Posterior cingulate gyrus (tissue), 11 donors: ENCODE results near the gene TMPRSS11A.

Source experiments
- DNase-seq, 10 donors: peaks; one replicate each; pipeline versions ENCODE4 v3.0.0 to v3.0.0-alpha.2; 2020 to 2021; ENCODE audit warnings: mixed read lengths in 3 of 10
- intact Hi-C: fragments of 100-400 bp; cut with DNase I; formaldehyde crosslinking; loops from one replicate; pipeline ENCODE4 v1.15.1; 2023

The TMPRSS11A gene

GRCh38 chr4:67915400-67915966 is 47.8 kb downstream of the TMPRSS11A start:
- intact Hi-C loops, result no loop called here
- no peak for DNase-seq

- no peak for DNase-seq
- intact Hi-C loops, result no loop called here
These were observed 51.2 kb downstream of the TMPRSS11A start for GRCh38 chr4:67912080-67912479.

DNA sequence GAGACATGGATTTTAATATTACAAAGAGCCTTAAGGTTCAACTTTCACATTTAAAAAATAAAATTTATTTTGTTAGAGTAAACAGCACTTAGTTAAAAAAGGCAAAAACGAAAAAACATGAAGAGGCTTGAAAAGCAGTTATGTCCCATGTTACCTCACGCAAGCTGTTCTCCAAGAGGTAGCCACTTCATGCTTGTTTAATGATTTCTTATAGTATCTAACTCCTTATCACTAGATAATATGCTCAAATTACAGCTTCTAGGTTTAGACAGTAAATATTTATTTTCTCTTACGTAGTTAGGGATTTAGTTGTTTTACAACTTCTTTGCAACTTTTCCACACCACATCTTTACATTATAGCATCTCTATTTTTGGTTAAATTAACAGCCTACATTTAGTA is 51.7 kb downstream of the TMPRSS11A start:
- no peak for DNase-seq
- intact Hi-C loops, result no loop called here

- intact Hi-C loops, result no loop called here
These were observed 52.2 kb downstream of the TMPRSS11A start for GRCh38 chr4:67911141-67911540.

DNA sequence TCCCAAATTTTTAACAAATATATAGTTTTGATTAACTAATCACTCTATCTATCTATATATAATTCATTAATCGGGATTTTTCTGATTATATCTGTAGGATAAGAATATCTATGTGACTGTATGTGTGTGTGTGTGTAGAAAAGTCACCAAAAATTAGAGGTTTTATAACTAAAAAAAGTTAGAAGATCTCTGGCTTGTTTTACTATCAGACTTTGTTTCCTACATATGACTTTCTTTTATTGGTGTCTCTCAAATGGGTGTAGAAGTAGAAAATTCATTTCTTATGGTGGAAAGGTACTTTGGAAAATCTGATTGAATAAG is 52.7 kb downstream of the TMPRSS11A start:
- no peak for DNase-seq
- intact Hi-C loops, result no loop called here

More at GRCh38 chr4:67911141-67911540, 52.2 kb downstream of the TMPRSS11A start:
- DNase-seq, result no peak

DNA sequence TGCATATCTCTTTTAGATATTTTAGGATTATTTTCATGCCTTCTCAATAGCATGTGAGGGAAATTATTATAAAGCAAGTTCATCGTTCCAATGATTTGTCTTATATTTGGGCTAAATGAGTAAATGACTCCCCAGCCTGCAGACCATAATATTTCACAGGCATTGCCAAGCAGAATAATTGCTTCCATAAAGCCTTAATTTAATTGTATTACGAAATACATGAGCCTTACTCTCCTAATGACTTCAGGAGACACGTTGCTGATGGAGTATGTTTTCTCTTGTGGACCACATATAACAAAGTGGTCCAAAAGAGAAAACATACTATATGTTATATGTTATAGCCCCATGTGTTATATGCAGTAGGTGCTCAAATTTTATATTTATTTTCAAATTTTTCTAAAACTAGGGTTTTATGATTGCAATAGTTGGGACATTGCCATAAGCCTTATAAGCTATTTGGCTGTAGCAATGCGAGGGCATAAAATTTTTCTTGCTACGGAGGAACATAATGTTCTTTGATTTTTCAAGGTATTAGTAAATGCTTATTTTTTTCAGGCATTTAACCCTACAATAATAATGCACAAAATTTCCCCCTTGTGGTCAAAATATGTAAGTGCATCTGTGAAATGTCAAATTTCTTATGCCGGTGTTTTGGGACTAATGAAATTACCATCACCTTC is 53.2 kb downstream of the TMPRSS11A start:
- intact Hi-C loops, result no loop called here
- DNase-seq, result no peak

GRCh38 chr4:67907650-67908049 is 55.6 kb downstream of the TMPRSS11A start:
- DNase-seq, result no peak
- intact Hi-C loops, result no loop called here

DNA sequence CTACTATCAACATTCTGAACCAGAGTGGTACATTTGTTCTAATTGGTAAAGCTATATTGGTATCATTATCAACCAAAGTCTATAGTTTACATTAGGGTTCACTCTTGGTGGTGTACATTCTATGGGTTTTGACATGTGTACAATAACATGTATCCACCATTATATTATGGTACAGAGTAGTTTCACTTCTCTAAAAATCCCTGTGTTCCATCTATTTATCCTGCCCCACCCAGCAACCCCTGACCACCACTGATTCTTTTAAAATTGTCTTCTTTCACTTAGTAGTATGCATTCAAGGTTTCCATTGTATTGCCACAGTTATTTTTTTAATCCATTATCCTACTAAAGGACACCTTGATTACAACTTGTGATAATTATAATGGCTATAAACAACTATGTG is 64.2 kb downstream of the TMPRSS11A start:
- no peak for DNase-seq
- intact Hi-C loops, result no loop called here

DNA sequence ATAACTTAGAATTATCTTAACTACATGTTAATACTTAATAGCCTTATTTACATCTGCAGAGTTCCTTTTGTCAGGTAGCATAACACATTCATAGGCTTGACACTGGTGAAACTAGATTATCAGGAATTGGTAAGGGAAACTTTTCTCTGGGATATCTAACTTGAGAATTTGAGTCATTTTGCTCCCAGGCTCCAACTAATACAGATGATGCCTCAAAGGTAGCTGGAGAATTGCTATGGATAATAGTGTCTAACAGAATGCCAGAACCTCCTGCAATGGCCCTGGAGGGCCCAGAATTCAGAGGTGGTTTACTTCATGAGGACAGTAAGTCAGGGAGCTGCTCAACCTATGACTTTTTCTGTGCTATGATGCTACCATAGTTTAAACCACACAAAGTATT is 65.6 kb downstream of the TMPRSS11A start:
- intact Hi-C loops, result no loop called here
- DNase-seq, result no peak

DNA sequence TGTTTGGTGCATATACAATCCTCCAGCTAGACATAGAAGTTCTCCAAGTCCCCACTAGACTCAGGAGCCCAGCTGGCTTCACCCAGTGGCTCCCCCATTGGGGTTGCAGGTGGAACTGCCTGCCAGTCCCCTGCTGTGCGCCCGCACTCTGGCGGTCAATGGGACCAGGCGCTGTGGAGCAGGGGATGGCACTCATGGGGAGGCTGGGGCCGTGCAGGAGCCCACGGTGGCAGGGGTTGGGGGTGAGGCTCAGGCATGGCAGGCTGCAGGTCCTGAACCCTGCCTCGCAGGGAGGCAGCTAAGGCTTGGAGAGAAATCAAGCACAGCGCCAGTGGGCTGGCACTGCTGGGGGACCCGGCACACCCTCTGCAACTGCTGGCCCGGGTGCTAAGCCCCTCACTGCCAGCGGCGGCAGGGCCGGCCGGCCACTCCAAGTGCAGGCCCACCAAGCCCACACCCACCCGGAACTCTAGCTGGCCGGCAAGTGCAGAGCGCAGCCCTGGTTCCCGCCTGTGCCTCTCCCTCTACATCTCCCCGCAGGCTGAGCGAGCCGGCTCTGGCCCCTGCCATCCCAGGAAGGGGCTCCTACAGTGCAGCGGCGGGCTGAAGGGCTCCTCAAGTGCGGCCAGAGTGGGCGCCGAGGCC is 66.8 kb downstream of the TMPRSS11A start:
- DNase-seq, result peak in 2 of 10 donors; percentile 68 to 72
- intact Hi-C loops, result no loop called here

DNA sequence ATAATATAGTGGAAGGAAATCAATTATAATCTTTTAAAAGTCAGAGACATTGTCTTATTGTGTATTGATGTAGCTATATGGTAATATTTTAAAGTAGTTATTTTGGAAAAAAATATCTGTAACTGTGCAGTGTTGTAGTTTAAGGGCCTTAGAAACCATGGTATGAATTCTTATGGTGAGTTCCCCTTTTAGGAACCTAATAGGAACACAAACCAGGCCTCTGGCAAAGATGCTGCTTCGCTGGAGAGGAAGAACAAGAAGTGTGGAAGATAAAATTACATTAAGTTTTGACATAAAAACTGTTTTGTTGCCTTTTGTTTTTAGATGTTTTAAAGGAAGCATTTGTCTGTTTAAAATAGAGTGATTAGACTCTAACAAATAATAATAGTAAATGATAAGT is 68.6 kb downstream of the TMPRSS11A start:
- intact Hi-C loops, result no loop called here
- DNase-seq, result no peak

- intact Hi-C loops, result no loop called here
- DNase-seq, result no peak
These were observed 70.4 kb downstream of the TMPRSS11A start for GRCh38 chr4:67892905-67893304.

GRCh38 chr4:67892253-67892652 is 71.0 kb downstream of the TMPRSS11A start:
- intact Hi-C loops, result no loop called here

GRCh38 chr4:67891645-67892044 is 71.6 kb downstream of the TMPRSS11A start:
- no peak for DNase-seq
- intact Hi-C loops, result no loop called here

More at GRCh38 chr4:67892253-67892652, 71.0 kb downstream of the TMPRSS11A start:
- no peak for DNase-seq

DNA sequence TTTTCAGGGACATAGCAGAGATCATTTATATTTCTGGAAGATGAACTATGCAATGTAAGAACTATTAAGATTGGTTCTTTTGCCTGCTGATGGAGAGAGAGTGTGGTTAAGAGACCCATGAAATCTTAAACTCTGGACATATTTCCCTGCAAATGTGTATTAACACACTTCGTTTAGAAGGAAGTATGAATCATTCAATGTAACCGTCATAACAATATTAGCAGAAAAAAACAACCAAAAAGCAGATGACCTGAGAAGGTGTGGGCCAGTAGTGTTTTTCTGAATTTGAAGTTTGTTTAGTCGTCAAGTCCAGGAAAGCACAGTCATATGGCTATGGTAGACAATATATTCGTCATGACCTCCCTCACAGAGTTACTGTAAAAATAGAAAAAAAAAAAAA is 77.0 kb downstream of the TMPRSS11A start:
- intact Hi-C loops, result no loop called here

GRCh38 chr4:67885762-67886161 is 77.5 kb downstream of the TMPRSS11A start:
- intact Hi-C loops, result no loop called here
- no peak for DNase-seq

More for the DNA sequence above, 77.0 kb downstream of the TMPRSS11A start:
- DNase-seq, result no peak

- no peak for DNase-seq
- intact Hi-C loops, result no loop called here
These were observed 78.6 kb downstream of the TMPRSS11A start for GRCh38 chr4:67884701-67885100.

DNA sequence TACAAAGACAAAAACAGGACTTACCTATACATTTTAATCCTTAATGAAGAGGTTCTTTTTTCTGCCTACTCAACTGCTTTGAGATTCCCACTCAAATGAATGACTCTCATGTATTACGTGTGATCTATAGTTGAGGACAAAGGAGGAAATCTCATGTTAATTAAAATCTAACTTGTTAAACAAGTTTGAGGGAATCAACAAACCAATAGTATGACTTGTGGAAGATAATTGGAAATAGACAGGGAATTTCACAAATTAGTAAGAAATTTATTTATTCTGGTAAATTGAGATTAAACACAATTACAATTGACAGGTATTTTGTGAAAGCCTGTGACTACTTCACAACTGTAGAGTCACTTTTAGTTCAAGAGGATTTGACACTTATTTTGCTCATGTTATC is 79.4 kb downstream of the TMPRSS11A start, which contains the start of gene TMPRSS11D:
Gene TMPRSS11D (minus strand): TSS at position 101 of the 400 bp plus-strand sequence. CDS start 69 bp downstream, at position 32.
- no peak for DNase-seq
- intact Hi-C loops, result no loop called here

- intact Hi-C loops, result no loop called here
- no peak for DNase-seq
These were observed 79.8 kb downstream of the TMPRSS11A start for GRCh38 chr4:67883458-67883857.

DNA sequence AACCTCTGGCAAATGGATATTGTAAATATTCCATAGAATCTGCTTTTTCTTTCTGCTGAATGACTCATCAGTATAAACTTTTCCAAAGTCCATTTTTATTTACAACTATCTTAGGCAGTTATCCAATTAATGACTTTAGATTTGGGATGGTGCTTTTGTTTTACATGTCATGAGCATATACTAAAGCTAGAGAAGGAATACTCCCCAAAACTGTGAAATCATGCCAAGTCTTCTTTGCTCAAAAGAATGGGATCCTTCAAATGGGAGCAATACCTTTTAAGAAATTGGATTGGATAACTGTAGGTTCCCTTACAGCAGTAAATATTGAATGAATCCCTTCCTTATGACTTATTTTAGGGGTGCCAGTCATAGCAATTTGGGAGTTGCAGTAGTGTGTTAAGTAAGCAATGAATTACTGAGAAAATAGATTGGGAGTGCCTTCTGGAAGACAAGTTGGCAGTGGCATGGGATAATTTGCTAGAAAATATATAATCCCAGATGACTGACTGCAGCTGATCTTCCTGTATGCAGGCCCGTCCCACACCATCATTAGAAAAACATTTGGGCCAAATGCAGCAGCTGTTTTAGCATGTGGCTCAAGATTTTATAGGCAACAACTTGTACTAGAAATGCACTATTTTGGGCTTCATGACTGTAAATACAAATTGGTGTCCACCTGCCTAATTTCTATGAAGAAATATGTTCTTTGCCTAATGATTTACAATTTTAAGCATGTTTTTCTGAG is 82.3 kb downstream of the TMPRSS11A start:
- intact Hi-C loops, result no loop called here
- no peak for DNase-seq

- no peak for DNase-seq
- intact Hi-C loops, result no loop called here
These were observed 83.8 kb downstream of the TMPRSS11A start for GRCh38 chr4:67879486-67879885.
